Sigmoid colon (tissue), 7 donors: ENCODE data around the gene ZNF652. TPM values are rescaled to one million over a fixed set of nuclear protein-coding genes. Genes with fewer than 3 reads are reported as not detected.

Experiments
- DNase-seq: peaks from one replicate; pipeline ENCODE4 v3.0.0-alpha.2; 2019
- H3K27ac ChIP-seq, 4 donors: fragments of 200-600 bp; sonication (generic); one replicate each; pipeline ENCODE4 v1.5.1; 2016 to 2019; ENCODE audit warnings: mild to moderate bottlenecking in 1 of 4
- H3K27me3 ChIP-seq, 3 donors: fragments of 200-600 bp; sonication (generic); one replicate each; pipeline ENCODE4 v1.5.1; 2019; ENCODE audit warnings: mild to moderate bottlenecking in 1 of 3
- H3K36me3 ChIP-seq, 4 donors: fragments of 200-600 bp; sonication (generic); one replicate each; pipeline ENCODE4 v1.5.1; 2016 to 2019
- H3K4me1 ChIP-seq, 4 donors: fragments of 200-600 bp; sonication (generic); one replicate each; pipeline ENCODE4 v1.5.1; 2017 to 2019
- H3K4me3 ChIP-seq, 4 donors: fragments of 200-600 bp; sonication (generic); one replicate each; pipeline ENCODE4 v1.5.1; 2017 to 2019; ENCODE audit warnings: mild to moderate bottlenecking in 2 of 4, moderate library complexity in 1 of 4
- H3K9me3 ChIP-seq, 4 donors: fragments of 200-600 bp in 3 of 4; sonication (generic) in 3 of 4; one replicate each; pipeline versions ENCODE4 v1.5.1 to v1.6.1; 2013 to 2019
- CTCF ChIP-seq, 4 experiments: fragments of 450-650 bp in 3 of 4; fragments of 200-600 bp in 1 of 4; IDR thresholded peaks; one replicate each; pipeline ENCODE4 v1.5.1; 2016 to 2019; ENCODE audit warnings: antibody characterized with exemption in 4 of 4, mild to moderate bottlenecking in 3 of 4, moderate library complexity in 2 of 4
- EP300 ChIP-seq, 4 donors: sonication (generic); formaldehyde crosslinking; IDR thresholded peaks; one replicate each; pipeline ENCODE4 v1.6.1; 2017; ENCODE audit warnings: antibody characterized with exemption in 4 of 4
- POLR2A ChIP-seq, 2 donors: fragments of 450-650 bp; IDR thresholded peaks; one replicate each; pipeline ENCODE4 v1.6.1; 2016; ENCODE audit warnings: antibody characterized with exemption in 2 of 2, mild to moderate bottlenecking in 2 of 2, moderate library complexity in 2 of 2
- POLR2AphosphoS5 ChIP-seq, 4 donors: sonication (generic); formaldehyde crosslinking; IDR thresholded peaks; one replicate each; pipeline ENCODE4 v1.6.1; 2017; ENCODE audit warnings: antibody characterized with exemption in 4 of 4
- WGBS, 2 donors: extraction: QIAGEN DNeasy Blood & Tissue Kit; methylation state at CpG; one replicate each; pipeline ENCODE4 v1.1.7; 2013; 5-methylcytosine and 5-hydroxymethylcytosine counted together
- intact Hi-C: fragments of 100-400 bp; cut with DNase I; formaldehyde crosslinking; loops from one replicate; pipeline ENCODE4 v1.15.1; 2023
- polyA plus RNA-seq, 3 donors: library from polyadenylated mRNA; stranded (reverse); fragments of 200-250 nt; gene quantifications; one replicate each; pipeline ENCODE4 v1.2.3, GENCODE V29; 2013
- total RNA-seq, 4 donors: library from RNA; depleted of rRNA; stranded (reverse); fragments of >200 nt; gene quantifications; one replicate each; pipeline ENCODE4 v1.1.0, GENCODE V29; 2016
- donor health status: healthy with polysubstance abuse.
- donor health status: Bipolar disorder and iron deficiency.
- donor health status: healthy.

The ZNF652 gene
- total and polyA plus RNA-seq, 7 donors = 12.9 to 134 (median 83.1) TPM

- Histone ChIP-seq H3K9me3 (no peaks in the 10 kb centered on the region), H3K27ac (no peak overlapping the region), H3K4me1 (peaks cover 0 to 10% (median 8%) of the 10 kb centered on the region in 4 donors), H3K36me3 (peaks cover 21 to 81% (median 54%) of the 10 kb centered on the region in 4 donors), H3K27me3 (no peaks in the 10 kb centered on the region), H3K4me3 (no peak overlapping the region)
- intact Hi-C loops = loop anchor here (5.0 kb wide), 1 partner anchor 151 kb away; no protein-coding TSS in a partner anchor
- WGBS, 2 donors = 86 to 89% methylated on average over 9 of the region's 9 CpGs
- TF ChIP-seq CTCF (IDR thresholded peaks at IDR 0.05) (no peak), POLR2AphosphoS5 (IDR thresholded peaks at IDR 0.05) (no peak), EP300 (IDR thresholded peaks at IDR 0.05) (no peak), POLR2A (IDR thresholded peaks at IDR 0.05) (no peak)
- peak; percentile 38 for DNase-seq
Measured at GRCh38 chr17:49406421-49407061, 44.5 kb upstream of the ZNF652 start.

GRCh38 chr17:49404906-49405305 is 42.9 kb upstream of the ZNF652 start:
- intact Hi-C loops = loop anchor here (5.0 kb wide), 1 partner anchor 152 kb away; no protein-coding TSS in a partner anchor
- H3K27ac ChIP-seq = no peak overlapping the region
- DNase-seq = peak; percentile 46
- no peaks in the 10 kb centered on the region for H3K27me3 ChIP-seq
- 97% methylated on average over 14 of the region's 14 CpGs for WGBS, 2 donors
- no peaks in the 10 kb centered on the region for H3K9me3 ChIP-seq
- peaks cover 21 to 64% (median 43%) of the 10 kb centered on the region in 4 donors for H3K36me3 ChIP-seq
- peaks cover 0 to 11% (median 9%) of the 10 kb centered on the region in 4 donors for H3K4me1 ChIP-seq
- H3K4me3 ChIP-seq = no peak overlapping the region
- TF ChIP-seq POLR2AphosphoS5 (IDR thresholded peaks at IDR 0.05) (no peak), EP300 (IDR thresholded peaks at IDR 0.05) (no peak), CTCF (IDR thresholded peaks at IDR 0.05) (no peak)

GRCh38 chr17:49404361-49404760 is 42.3 kb upstream of the ZNF652 start:
- peak; percentile 57 for DNase-seq

GRCh38 chr17:49403514-49404289 is 41.7 kb upstream of the ZNF652 start:
- DNase-seq = peak; percentile 44
- H3K27me3 ChIP-seq = no peaks in the 10 kb centered on the region

More at GRCh38 chr17:49404361-49404760, 42.3 kb upstream of the ZNF652 start:
- H3K36me3 ChIP-seq = peaks cover 21 to 59% (median 41%) of the 10 kb centered on the region in 4 donors
- peak overlapping the region in 1 of 4 donors; percentile 6 for H3K27ac ChIP-seq
- H3K9me3 ChIP-seq = no peaks in the 10 kb centered on the region
- TF ChIP-seq POLR2A (IDR thresholded peaks at IDR 0.05) = no peak
- no peak for TF ChIP-seq EP300 (IDR thresholded peaks at IDR 0.05)
- TF ChIP-seq POLR2AphosphoS5 (IDR thresholded peaks at IDR 0.05) = no peak
- no peak for TF ChIP-seq CTCF (IDR thresholded peaks at IDR 0.05)
- no peak overlapping the region for H3K4me3 ChIP-seq
- H3K4me1 ChIP-seq = peaks cover 0 to 14% (median 11%) of the 10 kb centered on the region in 4 donors
- H3K27me3 ChIP-seq = no peaks in the 10 kb centered on the region
- intact Hi-C loops = no loop called here
- 55 to 88% methylated on average over 12 of the region's 12 CpGs for WGBS, 2 donors

More at GRCh38 chr17:49403514-49404289, 41.7 kb upstream of the ZNF652 start:
- TF ChIP-seq POLR2AphosphoS5 (IDR thresholded peaks at IDR 0.05) (no peak), EP300 (IDR thresholded peaks at IDR 0.05) (no peak), POLR2A (IDR thresholded peaks at IDR 0.05) (no peak), CTCF (IDR thresholded peaks at IDR 0.05) (no peak)
- Histone ChIP-seq H3K36me3 (peaks cover 21 to 52% (median 37%) of the 10 kb centered on the region in 4 donors), H3K4me1 (peaks cover 0 to 14% (median 11%) of the 10 kb centered on the region in 4 donors), H3K4me3 (no peak overlapping the region), H3K27ac (peak overlapping the region in 1 of 4 donors; percentile 6), H3K9me3 (no peaks in the 10 kb centered on the region)
- 65 to 81% methylated on average over 10 of the region's 10 CpGs for WGBS, 2 donors
- intact Hi-C loops = no loop called here
